K562 (cell line): ENCODE data around the gene PTPRF. TPM values are rescaled to one million over a fixed set of nuclear protein-coding genes. Genes with fewer than 3 reads are reported as not detected.
A peak's percentile ranks its signal among the peaks of the same experiment; 100 is the strongest.

Experiments used
- CBX3 ChIP-seq, 2 experiments: IDR thresholded peaks; 1 replicate in 1 of 2; 2 replicates in 1 of 2; pipeline ENCODE4 v1.6.1; 2012; ENCODE audit warnings: inconsistent platforms in 2 of 2, low read length in 2 of 2, borderline replicate concordance in 1 of 2, control low read depth in 1 of 2
- CHD1 ChIP-seq: fragments of 200-600 bp; sonication (generic); IDR thresholded peaks from one replicate; pipeline ENCODE4 v1.6.1; 2012; ENCODE audit warnings: mild to moderate bottlenecking, moderate library complexity, low read length, inconsistent platforms
- CREBBP ChIP-seq: IDR thresholded peaks from one replicate; pipeline ENCODE4 v1.6.1; 2012; ENCODE audit warnings: low read depth, mild to moderate bottlenecking, control low read depth, inconsistent platforms, low read length
- EP300 ChIP-seq: IDR thresholded peaks from 2 replicates; pipeline ENCODE4 v1.6.1; 2012; ENCODE audit warnings: low read length, improper control_type of control experiment
- FOXK1 ChIP-seq: sonication (generic); formaldehyde crosslinking; IDR thresholded peaks from 2 replicates; pipeline ENCODE4 v1.8.0; 2022; ENCODE audit warnings: missing genetic modification reagents, mild to moderate bottlenecking, borderline replicate concordance
- GTF2A2 ChIP-seq: IDR thresholded peaks from 2 replicates; pipeline ENCODE4 v1.6.1; 2016; ENCODE audit warnings: mild to moderate bottlenecking, missing genetic modification characterization, missing compliant biosample characterization
- HDAC3 ChIP-seq: fragments of 450-650 bp; IDR thresholded peaks from 2 replicates; pipeline ENCODE4 v1.6.1; 2018; ENCODE audit warnings: borderline replicate concordance, mild to moderate bottlenecking, moderate library complexity; ENCODE audit not compliant: partially characterized antibody
- HMGN3 ChIP-seq: IDR thresholded peaks from 2 replicates; pipeline ENCODE4 v1.6.1; 2011; ENCODE audit warnings: borderline replicate concordance, low read depth, mild to moderate bottlenecking, mixed read lengths, low read length; ENCODE audit not compliant: insufficient read length; ENCODE audit errors: extremely low read depth
- HOXB6 ChIP-seq: fragments of 250-450 bp; sonication (Bioruptor Pico); IDR thresholded peaks from 2 replicates; pipeline ENCODE4 v1.5.1; 2022; ENCODE audit warnings: mild to moderate bottlenecking, borderline replicate concordance
- JUND ChIP-seq, 2 experiments: IDR thresholded peaks; 2 replicates in 1 of 2; 3 replicates in 1 of 2; pipeline ENCODE4 v1.6.1; 2011; ENCODE audit warnings: borderline replicate concordance in 2 of 2, low read depth in 2 of 2, low read length in 2 of 2, improper control_type of control experiment in 1 of 2, missing biosample characterization in 1 of 2, missing genetic modification characterization in 1 of 2, missing genetic modification reagents in 1 of 2
- LCOR ChIP-seq: sonication (generic); formaldehyde crosslinking; IDR thresholded peaks from 2 replicates; pipeline ENCODE4 v1.8.0; 2022; ENCODE audit warnings: mild to moderate bottlenecking, missing genetic modification reagents
- POLR2A ChIP-seq: fragments of 450-650 bp; conservative IDR thresholded peaks from 2 replicates; pipeline ENCODE4 v1.6.1; 2016
- RREB1 ChIP-seq: fragments of 250-450 bp; sonication (Bioruptor Pico); IDR thresholded peaks from 2 replicates; pipeline ENCODE4 v1.4.0; 2020
- SAFB2 ChIP-seq: fragments of 200-400 bp; formaldehyde crosslinking; IDR thresholded peaks from 2 replicates; pipeline ENCODE4 v1.6.1; 2018; ENCODE audit warnings: borderline replicate concordance, low read length, low read depth, moderate library complexity; ENCODE audit not compliant: severe bottlenecking
- SMARCA4 ChIP-seq: fragments of 450-650 bp; IDR thresholded peaks from 2 replicates; pipeline ENCODE4 v1.6.1; 2016
- ZNF121 ChIP-seq: sonication (generic); formaldehyde crosslinking; conservative IDR thresholded peaks from 2 replicates; pipeline ENCODE4 v1.8.0; 2022; ENCODE audit warnings: missing genetic modification reagents
- ZNF277 ChIP-seq: fragments of 250-450 bp; sonication (Bioruptor Pico); IDR thresholded peaks from 2 replicates; pipeline ENCODE4 v1.8.0; 2022; ENCODE audit warnings: inconsistent platforms, mild to moderate bottlenecking, moderate library complexity, borderline replicate concordance
- ZNF551 ChIP-seq: fragments of 250-450 bp; sonication (Bioruptor Pico); IDR thresholded peaks from 2 replicates; pipeline ENCODE4 v1.5.0; 2021; ENCODE audit warnings: mild to moderate bottlenecking, moderate library complexity
- ZNF695 ChIP-seq: fragments of 450-650 bp; formaldehyde crosslinking; IDR thresholded peaks from 2 replicates; pipeline ENCODE4 v1.4.0; 2020; ENCODE audit warnings: mild to moderate bottlenecking, moderate library complexity
- ZNF77 ChIP-seq: fragments of 250-450 bp; sonication (Bioruptor Pico); IDR thresholded peaks from 2 replicates; pipeline ENCODE4 v1.5.0; 2020
- polyA plus RNA-seq, 8 experiments: library from polyadenylated mRNA; depleted of rRNA in 4 of 8; stranded (reverse) in 5 of 8; unstranded in 3 of 8; fragments of >200 nt; fragmentation: Nextera tagmentation in 2 of 8; fragmentation: Illumina TruSeq in 1 of 8; extraction: Ambion mirVana in 2 of 8; extraction: Trizol in 1 of 8; gene quantifications; 2 replicates each; pipeline versions ENCODE4 v1.2.1 to v1.2.3, GENCODE V29; 2011 to 2014; ENCODE audit warnings: inconsistent platforms in 1 of 8, missing spikeins in 1 of 8
- total RNA-seq, 7 experiments: library from RNA; depleted of rRNA in 6 of 7; stranded (reverse); fragments of >200 nt in 6 of 7; fragmentation: Illumina TruSeq in 2 of 7; extraction: Trizol in 2 of 7; gene quantifications; 2 replicates each; pipeline versions ENCODE4 v1.2.1 to v1.2.3, GENCODE V29; 2011 to 2021; ENCODE audit warnings: low replicate concordance in 1 of 7

The PTPRF gene
- total and polyA plus RNA-seq, 9 of the 15 experiments (the other 6 are each of a cell fraction or from before 2014, with no cell fraction given): 0.13 to 4.3 (median 1.1) TPM

- TF ChIP-seq CHD1 (no peak), FOXK1 (CRISPR knock-in tag) (0 out of 2 replicates have a peak, but pooled peaks have one; percentile 42), LCOR (CRISPR knock-in tag) (peak; percentile 91), SAFB2 (no peak), POLR2A (no peak), RREB1 (CRISPR knock-in tag) (peak; percentile 98), HDAC3 (peak; percentile 99), JUND (IDR thresholded peaks at IDR 0.05; ENCODE audit: borderline replicate concordance, low read depth, low read length) (peak; percentile 96), JUND (tag; IDR thresholded peaks at IDR 0.05; ENCODE audit: borderline replicate concordance, low read depth, low read length) (peak; percentile 94; the same call in 2 of the 3 replicates), CBX3 (IDR thresholded peaks at IDR 0.05; ENCODE audit: borderline replicate concordance in 1 of 2, low read length in 2 of 2) (peak in 1 of 2 experiments; percentile 89; a peak in 2 of 3 replicates), ZNF77 (CRISPR knock-in tag) (no peak), ZNF277 (no peak), HMGN3 (peak; percentile 94), GTF2A2 (tag) (no peak), CREBBP (peak; percentile 65), ZNF121 (CRISPR knock-in tag) (no peak), ZNF551 (CRISPR knock-in tag) (no peak), EP300 (peak; percentile 99), SMARCA4 (peak; percentile 100), ZNF695 (0 out of 2 replicates have a peak, but pooled peaks have one; percentile 52), HOXB6 (CRISPR knock-in tag) (no peak)
Measured at GRCh38 chr1:43522776-43523480, 7.8 kb upstream of the PTPRF start (continued).
